GM12865 (cell line): ENCODE measurements around the gene CACNA1C.

Experiments used
- DNase-seq: peaks from one replicate; pipeline ENCODE4 v3.0.0; 2010; ENCODE audit warnings: low read depth
- H3K4me3 ChIP-seq: 2 replicates; pipeline ENCODE4 v1.5.1; 2011; ENCODE audit warnings: mild to moderate bottlenecking, low read depth, low read length, control low read depth
- CTCF ChIP-seq: IDR thresholded peaks from 2 replicates; pipeline ENCODE4 v1.5.1; 2011; ENCODE audit warnings: low read length, control low read depth, low read depth, inconsistent platforms; ENCODE audit not compliant: insufficient read depth; ENCODE audit errors: missing control alignments

CACNA1C gene

GRCh38 chr12:2234646-2235350 lies 182.0 kb downstream of the CACNA1C start:
- H3K4me3 ChIP-seq, result no peak overlapping the region
- TF ChIP-seq CTCF, result no peak
- DNase-seq, result no peak

GRCh38 chr12:2236506-2237294 lies 183.9 kb downstream of the CACNA1C start:
- no peak for TF ChIP-seq CTCF
- no peak for DNase-seq
- H3K4me3 ChIP-seq, result no peak overlapping the region

- DNase-seq, result no peak
- TF ChIP-seq CTCF, result no peak
Measured at GRCh38 chr12:2238111-2238510, 185.3 kb downstream of the CACNA1C start.

GRCh38 chr12:2239381-2239871 lies 186.6 kb downstream of the CACNA1C start:
- no peak for DNase-seq
- no peak overlapping the region for H3K4me3 ChIP-seq
- no peak for TF ChIP-seq CTCF

More at GRCh38 chr12:2238111-2238510, 185.3 kb downstream of the CACNA1C start:
- H3K4me3 ChIP-seq, result no peak overlapping the region

GRCh38 chr12:2240390-2240789 lies 187.6 kb downstream of the CACNA1C start:
- DNase-seq, result no peak
- no peak overlapping the region for H3K4me3 ChIP-seq
- TF ChIP-seq CTCF, result no peak

GRCh38 chr12:2240984-2241383 lies 188.2 kb downstream of the CACNA1C start:
- no peak for DNase-seq
- no peak for TF ChIP-seq CTCF
- H3K4me3 ChIP-seq, result no peak overlapping the region
